ENCODE measurements around the gene RABGGTA.

Gene RABGGTA

DNA sequence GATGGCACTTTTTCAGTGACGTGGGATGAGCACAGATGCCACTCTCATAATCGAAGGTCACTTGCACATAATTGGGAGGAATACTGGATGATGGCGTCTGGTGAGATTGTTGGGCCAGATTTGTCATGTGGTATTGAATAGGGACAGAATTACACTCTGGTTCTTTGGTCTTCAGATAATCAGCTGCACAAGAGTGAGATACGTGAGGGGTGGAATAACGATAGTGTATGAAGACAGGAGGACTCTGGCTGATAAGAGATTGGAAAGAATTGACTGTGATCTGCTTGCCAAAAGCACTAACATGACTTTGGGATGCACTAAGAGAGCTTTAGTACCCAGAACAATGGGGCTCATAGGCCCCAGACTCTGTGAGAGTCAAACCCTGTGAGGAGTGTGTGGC, 7.0 kb upstream of the RABGGTA start:
- no peak for DNase-seq

GRCh38 chr14:24277606-24278321, 6.4 kb upstream of the RABGGTA start:
- DNase-seq: no peak

DNA sequence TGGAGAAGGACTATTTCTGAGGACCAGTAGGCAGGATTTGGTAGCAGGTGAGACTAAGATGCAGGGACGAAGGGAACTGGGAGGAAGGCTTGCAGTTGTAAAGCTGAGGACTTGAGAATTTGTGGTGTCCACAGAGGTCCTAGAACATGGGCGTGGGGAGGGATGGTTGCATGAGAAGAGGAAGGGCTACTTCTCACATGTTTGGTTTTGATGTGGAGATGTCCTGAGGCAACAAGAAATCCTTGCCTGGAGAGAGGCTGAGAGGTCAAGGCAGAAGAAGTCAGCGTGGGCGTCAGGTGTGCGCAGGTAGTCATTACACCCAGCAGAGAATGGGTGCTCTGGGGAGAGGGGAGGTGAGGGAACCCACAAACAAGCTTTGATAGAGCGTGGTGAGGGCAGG, 5.7 kb upstream of the RABGGTA start:
- no peak for DNase-seq

DNA sequence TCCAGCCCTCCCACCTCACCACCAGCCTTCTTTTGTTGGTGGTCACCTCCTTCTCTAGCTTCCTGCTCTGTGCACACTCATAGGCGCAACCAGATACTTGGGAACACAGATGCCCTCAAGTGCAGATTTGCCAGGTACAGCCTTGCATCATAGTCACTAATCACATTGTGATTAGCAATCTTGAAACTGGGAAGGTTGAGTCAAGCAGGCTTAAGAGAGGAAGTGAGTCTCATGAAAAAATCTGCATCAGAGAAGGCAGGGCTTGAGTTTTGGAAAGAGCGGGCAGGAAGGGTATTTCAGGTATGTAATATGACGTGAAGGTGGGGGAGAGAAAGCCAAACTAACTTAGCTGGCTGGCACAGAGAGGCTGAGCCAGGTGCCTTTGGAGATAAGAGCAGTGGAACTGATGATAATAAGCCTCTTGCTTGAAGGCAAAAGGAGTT, 2.7 kb upstream of the RABGGTA start:
- DNase-seq: no peak

GRCh38 chr14:24273422-24273998, 2.1 kb upstream of the RABGGTA start:
- no peak for DNase-seq

DNA sequence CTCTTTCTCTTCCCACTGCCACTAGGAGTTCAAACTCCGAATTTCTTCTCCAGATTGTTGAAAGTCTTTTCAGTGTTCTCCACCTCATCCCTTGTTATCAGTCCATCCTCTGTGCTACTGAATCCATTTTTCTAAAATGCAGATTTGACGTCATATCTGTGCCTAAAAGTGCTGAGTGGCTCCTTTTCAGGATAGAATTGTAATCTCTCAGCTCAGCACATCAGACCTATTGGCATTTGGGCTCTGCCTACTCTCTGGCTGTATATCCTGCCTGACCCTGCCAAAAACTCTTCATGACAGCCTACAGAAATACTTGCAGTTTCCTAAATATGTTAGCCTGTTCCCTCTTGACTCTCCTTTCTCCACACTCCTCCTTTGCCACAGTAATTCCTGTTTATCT, 1.1 kb upstream of the RABGGTA start:
- DNase-seq: no peak

- DNase-seq: no peak
Observed at GRCh38 chr14:24271834-24272263, 452 bp upstream of the RABGGTA start.

- no peak for DNase-seq
Observed at GRCh38 chr14:24270537-24271133, 762 bp downstream of the RABGGTA start.

GRCh38 chr14:24269910-24270536, 1.4 kb downstream of the RABGGTA start:
- DNase-seq: no peak

GRCh38 chr14:24269368-24269767, 2.0 kb downstream of the RABGGTA start:
- no peak for DNase-seq

DNA sequence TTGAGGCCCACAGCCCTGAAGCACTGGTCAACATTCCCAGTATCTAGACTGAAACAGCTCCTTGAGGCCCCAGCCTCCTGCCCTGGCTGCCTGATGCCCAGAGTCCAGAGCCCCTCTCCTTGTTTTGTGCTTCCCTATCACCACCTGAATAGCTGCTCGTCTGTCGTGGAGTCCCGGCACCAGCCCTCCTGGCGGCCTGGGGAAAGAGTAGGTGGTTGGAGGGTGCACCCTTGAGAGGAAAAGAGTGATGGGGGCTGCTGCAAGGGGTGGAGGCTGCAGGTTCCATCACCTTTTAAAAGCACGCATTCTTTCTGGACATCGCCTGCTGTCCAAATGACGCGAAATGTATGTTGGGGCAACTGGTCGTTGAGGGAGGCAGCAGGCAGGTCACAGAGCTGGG, 3.2 kb downstream of the RABGGTA start:
- no peak for DNase-seq

GRCh38 chr14:24267516-24267915, 3.9 kb downstream of the RABGGTA start:
- DNase-seq: no peak

- DNase-seq: no peak
Observed at GRCh38 chr14:24266344-24267244, 4.8 kb downstream of the RABGGTA start.

DNA sequence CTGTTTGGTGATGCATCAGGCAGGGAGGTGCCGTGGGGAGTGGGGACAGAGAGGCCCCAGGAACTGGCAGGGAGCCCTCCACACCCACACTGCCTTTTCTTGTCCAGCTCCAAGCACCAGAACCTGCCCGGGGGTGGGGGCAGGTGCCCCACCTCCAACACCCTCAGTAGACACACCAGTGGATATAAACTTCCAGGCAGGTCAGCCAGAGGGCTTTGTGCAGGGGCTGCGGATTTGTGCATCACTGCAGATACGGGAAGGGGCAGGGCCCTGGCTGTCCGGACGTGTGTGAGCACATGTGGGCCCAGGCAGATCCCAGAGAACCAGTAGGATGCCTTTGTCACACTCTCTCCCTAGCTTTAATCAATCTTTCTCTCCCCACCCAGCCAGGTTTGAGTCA, 7.1 kb downstream of the RABGGTA start:
- DNase-seq: no peak

GRCh38 chr14:24263848-24264247, 7.5 kb downstream of the RABGGTA start:
- DNase-seq: no peak

- no peak for DNase-seq
Observed at GRCh38 chr14:24262821-24263733, 8.3 kb downstream of the RABGGTA start, which contains the start of gene TGM1. Gene TGM1 (minus strand): TSS chr14:24263177. CDS start chr14:24262352, 825 bp downstream.

DNA sequence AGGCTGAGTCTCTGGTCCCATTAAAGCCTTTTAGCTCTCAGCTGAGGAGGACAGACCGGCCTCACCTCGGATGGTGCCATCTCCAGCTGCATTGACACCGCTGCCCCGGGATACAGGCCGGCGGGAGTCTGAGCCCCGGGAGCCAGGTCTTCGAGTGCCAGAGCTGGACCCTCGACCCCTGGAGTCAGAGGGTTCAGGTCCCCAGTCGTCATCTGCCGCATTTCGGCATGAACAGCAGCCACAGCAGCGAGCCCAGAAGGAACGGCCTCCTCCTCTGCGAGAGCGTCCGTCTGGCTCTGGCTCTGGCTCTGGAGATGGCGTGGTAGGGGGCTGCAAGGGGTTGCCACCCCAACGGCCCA, 9.4 kb downstream of the RABGGTA start:
- DNase-seq: no peak

GRCh38 chr14:24261256-24261968, 10.0 kb downstream of the RABGGTA start:
- DNase-seq: no peak

- DNase-seq: no peak
Observed at GRCh38 chr14:24260780-24261157, 10.6 kb downstream of the RABGGTA start.

GRCh38 chr14:24260026-24260779, 11.2 kb downstream of the RABGGTA start:
- DNase-seq: no peak
